ENCODE results near the gene RPUSD4. TPM values are rescaled to one million over a fixed set of nuclear protein-coding genes. Genes with fewer than 3 reads are reported as not detected.

Gene RPUSD4
- total RNA-seq, 1 experiment from 2014 or later = 25.8 TPM

DNA sequence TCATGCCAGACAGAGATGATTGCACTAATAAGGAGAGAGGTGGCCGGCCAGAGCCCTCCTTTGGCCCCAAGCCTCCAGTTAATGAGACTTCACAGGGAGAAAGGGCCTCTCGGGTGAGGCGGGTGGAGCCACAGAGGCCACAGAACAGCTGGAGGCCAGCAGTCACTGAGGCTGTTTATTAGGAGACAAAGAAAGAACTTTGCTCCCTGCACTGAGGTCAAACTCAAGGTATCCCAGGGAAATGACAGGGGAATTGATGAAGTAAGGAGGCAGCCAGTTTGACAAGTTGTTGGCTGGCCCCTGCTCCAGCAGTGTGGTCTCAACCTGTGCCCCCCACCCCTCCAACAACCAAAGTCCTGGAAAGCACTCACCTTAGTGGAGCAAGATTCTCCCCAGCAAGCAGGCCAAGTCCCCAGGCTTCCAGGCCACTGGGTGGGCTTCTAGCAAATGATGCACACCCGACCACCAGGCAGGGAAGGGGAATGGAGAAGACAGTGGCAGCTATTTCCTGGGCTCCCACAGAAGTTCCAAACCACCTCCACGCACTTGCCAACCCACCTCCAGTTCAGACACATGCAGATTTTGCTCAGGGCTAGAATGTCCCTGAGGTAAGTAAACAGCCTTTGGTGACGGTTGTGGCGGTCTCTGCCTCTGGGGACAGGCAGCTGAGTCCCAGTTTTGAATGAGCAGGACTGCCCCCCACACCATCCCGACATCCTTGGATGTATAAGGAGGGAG is 53.2 kb downstream of the RPUSD4 start:
- DNase-seq (ENCODE audit: low read depth) = no peak

DNA sequence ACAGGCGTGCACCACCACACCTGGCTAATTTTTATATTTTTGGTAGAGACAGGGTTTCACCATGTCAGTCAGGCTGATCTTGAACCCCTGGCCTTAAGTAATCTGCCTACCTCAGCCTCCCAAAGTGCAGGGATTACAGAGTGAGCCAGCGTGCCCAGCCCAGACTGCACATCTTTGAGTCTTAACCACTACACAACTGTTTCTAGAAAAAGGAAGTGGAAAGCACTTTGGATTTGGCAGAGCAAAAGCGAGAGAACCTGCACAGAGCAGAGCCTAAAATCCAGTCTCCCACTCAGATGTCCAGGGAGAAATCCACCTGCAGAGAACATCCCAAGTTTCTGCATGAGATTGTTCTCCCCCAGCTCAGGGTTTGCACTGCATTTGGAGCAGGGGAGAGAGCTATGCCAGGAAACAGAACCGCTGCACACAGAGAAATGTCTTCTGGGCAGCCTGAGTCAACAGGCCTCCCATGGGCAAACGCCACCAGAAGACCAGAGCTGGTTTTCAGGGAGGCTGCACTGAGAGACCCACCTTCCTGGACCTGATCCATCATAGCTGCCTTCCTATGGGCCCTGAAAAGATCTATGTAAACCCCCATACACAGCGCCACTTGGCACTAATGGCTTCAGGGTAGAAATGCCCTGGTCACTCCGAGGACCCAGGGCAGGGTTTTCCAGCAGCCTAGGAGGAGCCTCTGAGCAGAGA is 54.0 kb downstream of the RPUSD4 start:
- no peak for DNase-seq (ENCODE audit: low read depth)

DNA sequence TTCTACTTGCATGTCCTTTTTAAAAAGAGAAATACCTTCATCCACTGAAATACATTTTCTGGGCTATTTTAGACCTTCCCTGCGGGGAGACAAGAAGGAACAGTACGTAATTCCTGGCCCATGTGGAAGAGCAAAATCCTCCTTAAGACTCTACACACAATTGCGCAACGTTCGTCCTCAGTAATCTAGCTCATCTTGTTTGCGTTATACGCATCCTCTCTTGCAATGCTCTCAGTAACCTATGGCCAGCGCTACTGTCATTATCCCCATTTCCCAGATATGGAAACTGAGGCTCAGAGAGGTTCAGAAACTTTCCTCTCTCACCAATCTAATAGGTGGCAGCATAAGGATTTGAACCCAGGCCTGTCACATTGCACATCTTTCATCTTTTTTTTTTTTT is 54.6 kb downstream of the RPUSD4 start:
- no peak for DNase-seq (ENCODE audit: low read depth)

DNA sequence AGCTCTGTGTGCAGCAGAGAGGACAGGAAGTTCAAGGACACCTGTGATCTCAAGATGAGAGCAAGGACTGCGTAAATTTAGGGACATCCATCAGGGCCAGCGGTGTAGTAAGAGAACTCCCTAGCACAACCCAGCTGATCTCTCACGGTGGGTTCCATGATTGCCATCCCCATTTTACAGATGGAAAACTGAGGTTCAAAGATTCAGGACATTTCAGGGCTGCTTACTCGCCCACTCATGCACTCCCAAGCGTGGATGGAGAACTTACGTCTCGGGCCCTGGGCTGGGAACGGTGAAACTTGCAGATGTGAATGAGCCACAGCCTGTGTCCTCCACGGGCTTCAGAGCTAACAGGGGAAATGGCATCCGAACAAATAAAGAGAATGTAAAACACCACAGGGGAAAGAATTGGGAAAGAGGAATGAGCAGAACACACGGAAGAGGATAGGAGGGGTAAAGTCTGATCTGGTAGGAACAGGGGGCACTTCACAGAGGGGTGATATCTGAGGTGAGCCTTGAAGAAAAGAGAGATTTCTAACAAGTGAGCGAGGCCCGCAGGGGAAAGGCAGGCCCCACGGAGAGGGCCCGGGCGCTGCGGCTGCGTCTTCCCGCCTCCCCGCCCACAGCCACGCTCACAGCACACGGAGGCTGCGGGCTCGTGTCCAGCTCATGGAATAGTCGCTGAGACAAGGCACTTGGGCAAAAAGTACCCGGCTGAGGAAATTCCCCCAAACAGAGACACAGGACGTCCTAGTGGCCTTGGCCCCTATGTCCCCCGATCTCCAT is 55.9 kb downstream of the RPUSD4 start:
- DNase-seq (ENCODE audit: low read depth) = no peak

- DNase-seq (ENCODE audit: low read depth) = no peak
Measured at GRCh38 chr11:126154691-126155090, 56.8 kb downstream of the RPUSD4 start.

DNA sequence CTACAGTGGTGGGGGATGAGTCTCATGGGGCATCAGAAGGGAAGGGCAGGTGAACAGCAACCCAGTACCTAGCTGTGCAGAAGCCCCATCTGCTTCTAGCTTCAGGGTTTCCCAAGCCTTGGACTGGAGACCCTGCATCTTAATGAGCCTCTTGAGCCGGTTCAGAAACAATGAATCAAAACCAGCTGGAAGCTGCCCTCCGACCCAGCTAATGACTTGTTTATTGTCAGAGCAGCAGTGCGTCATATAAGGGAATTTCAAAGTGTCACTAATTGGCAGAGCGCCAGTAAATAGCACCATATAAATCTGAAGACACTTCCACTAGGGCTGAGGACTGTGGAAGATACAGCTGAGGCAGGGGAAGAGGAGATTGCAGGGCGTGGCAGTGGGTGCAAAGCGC is 57.5 kb downstream of the RPUSD4 start:
- no peak for DNase-seq (ENCODE audit: low read depth)

GRCh38 chr11:126153006-126153405 is 58.4 kb downstream of the RPUSD4 start:
- DNase-seq (ENCODE audit: low read depth) = no peak

- no peak for DNase-seq (ENCODE audit: low read depth)
Measured at GRCh38 chr11:126152586-126152985, 58.9 kb downstream of the RPUSD4 start.

DNA sequence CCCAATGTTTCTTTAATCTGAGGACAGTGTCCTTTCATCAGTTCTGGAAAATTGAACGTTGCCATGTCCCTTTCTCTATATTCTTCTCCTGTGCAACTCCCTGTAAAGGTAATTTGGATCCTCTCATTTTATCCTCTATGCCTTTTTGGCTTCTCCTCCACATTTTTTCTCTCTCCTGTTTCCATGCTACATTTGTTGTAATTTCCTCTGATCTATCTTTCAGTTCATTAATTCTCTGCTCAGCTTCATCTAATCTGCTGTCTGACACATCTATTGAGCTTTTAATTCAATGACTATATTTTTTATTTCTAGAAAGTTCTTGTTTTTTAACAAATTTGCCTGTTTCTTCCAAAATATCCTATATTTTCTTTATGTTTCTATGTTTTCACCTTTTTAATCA is 59.3 kb downstream of the RPUSD4 start:
- DNase-seq (ENCODE audit: low read depth) = no peak

Small RNAs within 50 kb of the gene (small RNA-seq; reads per million reads assigned to genes)
- gene AP001893.2 (not detected), gene RN7SL351P (not detected), gene RNU4-86P (not detected)

Other genes with a start within 250 kb of the RPUSD4 start
- gene CDON, start 148.8 kb downstream of the RPUSD4 start, total RNA-seq (2014; rRNA removed; shearing (Covaris generic)) = 1.7 and 1.9 TPM in 2 replicates
- 25.9 and 26.5 TPM in 2 replicates for gene FAM118B, start 132 bp upstream of the RPUSD4 start, total RNA-seq (2014; rRNA removed; shearing (Covaris generic))
- 152 and 179 TPM in 2 replicates for gene SRPRA, start 57.2 kb upstream of the RPUSD4 start, total RNA-seq (2014; rRNA removed; shearing (Covaris generic))
- 43.1 and 49.2 TPM in 2 replicates for gene FOXRED1, start 57.5 kb upstream of the RPUSD4 start, total RNA-seq (2014; rRNA removed; shearing (Covaris generic))
- 3.3 and 3.6 TPM in 2 replicates for gene TIRAP, start 71.4 kb upstream of the RPUSD4 start, total RNA-seq (2014; rRNA removed; shearing (Covaris generic))
- gene DCPS, start 92.4 kb upstream of the RPUSD4 start, total RNA-seq (2014; rRNA removed; shearing (Covaris generic)) = 29.3 and 37.4 TPM in 2 replicates
- gene ST3GAL4, start 144.0 kb upstream of the RPUSD4 start, total RNA-seq (2014; rRNA removed; shearing (Covaris generic)) = 34.7 and 45.9 TPM in 2 replicates

Measured in HT1080 (cell line).